Ascending aorta (tissue), 2 donors: Measurements from ENCODE around the gene SLF1. TPM values are rescaled to one million over a fixed set of nuclear protein-coding genes. Genes with fewer than 3 reads are reported as not detected.
A peak's percentile ranks its signal among the peaks of the same experiment; 100 is the strongest.

Source experiments
- DNase-seq, 2 donors: peaks; one replicate each; pipeline ENCODE4 v3.0.0-alpha.2; 2019; ENCODE audit warnings: low spot score in 2 of 2
- H3K27ac ChIP-seq, 2 donors: fragments of 200-600 bp; sonication (generic); one replicate each; pipeline ENCODE4 v1.5.1; 2016 to 2017; ENCODE audit warnings: mild to moderate bottlenecking in 1 of 2
- H3K27me3 ChIP-seq: fragments of 200-600 bp; sonication (generic); one replicate; pipeline ENCODE4 v1.5.1; 2017
- H3K36me3 ChIP-seq, 2 donors: fragments of 200-600 bp; sonication (generic); one replicate each; pipeline ENCODE4 v1.5.1; 2016
- H3K4me1 ChIP-seq, 2 donors: fragments of 200-600 bp; sonication (generic); one replicate each; pipeline ENCODE4 v1.5.1; 2016 to 2017; ENCODE audit warnings: mild to moderate bottlenecking in 1 of 2
- H3K4me3 ChIP-seq, 2 donors: fragments of 200-600 bp; sonication (generic); one replicate each; pipeline ENCODE4 v1.5.1; 2016 to 2017; ENCODE audit warnings: mild to moderate bottlenecking in 1 of 2
- H3K9me3 ChIP-seq, 2 donors: fragments of 200-600 bp; sonication (generic); one replicate each; pipeline ENCODE4 v1.5.1; 2016
- CTCF ChIP-seq, 3 experiments: fragments of 200-600 bp in 2 of 3; fragments of 450-650 bp in 1 of 3; sonication (generic) in 2 of 3; IDR thresholded peaks; one replicate each; pipeline ENCODE4 v1.5.1; 2016 to 2019; ENCODE audit warnings: antibody characterized with exemption in 3 of 3, mild to moderate bottlenecking in 1 of 3, moderate library complexity in 1 of 3
- intact Hi-C: fragments of 100-400 bp; cut with DNase I; formaldehyde crosslinking; loops from one replicate; pipeline ENCODE4 v1.15.1; 2023
- total RNA-seq: library from RNA; depleted of rRNA; stranded (reverse); fragments of >200 nt; gene quantifications from one replicate; pipeline ENCODE4 v1.1.0, GENCODE V29; 2016

SLF1 gene
- total RNA-seq, 1 donor from 2014 or later, result 0.11 TPM

- Histone ChIP-seq H3K27me3 (no peaks in the 10 kb centered on the region), H3K36me3 (no peaks in the 10 kb centered on the region), H3K4me3 (no peak overlapping the region), H3K4me1 (no peaks in the 10 kb centered on the region), H3K27ac (no peak overlapping the region), H3K9me3 (no peaks in the 10 kb centered on the region)
- intact Hi-C loops, result no loop called here
- no peak for DNase-seq
- no peak for TF ChIP-seq CTCF (IDR thresholded peaks at IDR 0.05)
Measured at GRCh38 chr5:94595281-94595840, 23.1 kb upstream of the SLF1 start.

GRCh38 chr5:94613583-94613982, 4.9 kb upstream of the SLF1 start:
- no peak for TF ChIP-seq CTCF (IDR thresholded peaks at IDR 0.05)
- Histone ChIP-seq H3K27ac (no peak overlapping the region), H3K27me3 (no peaks in the 10 kb centered on the region), H3K4me1 (peaks cover 0 to 8% of the 10 kb centered on the region in 2 donors), H3K9me3 (no peaks in the 10 kb centered on the region), H3K4me3 (no peak overlapping the region), H3K36me3 (no peaks in the 10 kb centered on the region)
- intact Hi-C loops, result no loop called here
- no peak for DNase-seq

- H3K9me3 ChIP-seq, result no peaks in the 10 kb centered on the region
- TF ChIP-seq CTCF (IDR thresholded peaks at IDR 0.05), result no peak
- no peaks in the 10 kb centered on the region for H3K36me3 ChIP-seq
- intact Hi-C loops, result no loop called here
- DNase-seq, result no peak
- no peak overlapping the region for H3K27ac ChIP-seq
- no peaks in the 10 kb centered on the region for H3K27me3 ChIP-seq
- H3K4me1 ChIP-seq, result peaks cover 0 to 10% of the 10 kb centered on the region in 2 donors
- no peak overlapping the region for H3K4me3 ChIP-seq
Measured at GRCh38 chr5:94614156-94614805, 4.2 kb upstream of the SLF1 start.

- H3K4me3 ChIP-seq, result no peak overlapping the region
- TF ChIP-seq CTCF (IDR thresholded peaks at IDR 0.05), result no peak
- no peak for DNase-seq
- H3K27me3 ChIP-seq, result no peaks in the 10 kb centered on the region
- H3K9me3 ChIP-seq, result no peaks in the 10 kb centered on the region
- no peaks in the 10 kb centered on the region for H3K36me3 ChIP-seq
- no peak overlapping the region for H3K27ac ChIP-seq
- intact Hi-C loops, result no loop called here
- peaks cover 0 to 12% of the 10 kb centered on the region in 2 donors for H3K4me1 ChIP-seq
Measured at GRCh38 chr5:94615862-94616261, 2.6 kb upstream of the SLF1 start.

- DNase-seq, result peak in 1 of 2 donors; percentile 66
- Histone ChIP-seq H3K9me3 (no peaks in the 10 kb centered on the region), H3K4me3 (peak overlapping the region; percentile 82 to 98), H3K27ac (peak overlapping the region; percentile 31 to 44), H3K36me3 (no peaks in the 10 kb centered on the region), H3K27me3 (no peaks in the 10 kb centered on the region), H3K4me1 (peaks cover 0 to 12% of the 10 kb centered on the region in 2 donors)
- no peak for TF ChIP-seq CTCF (IDR thresholded peaks at IDR 0.05)
- intact Hi-C loops, result no loop called here
Measured at GRCh38 chr5:94618029-94618492, 408 bp upstream of the SLF1 start.
